HTR-8/SVneo (cell line): ENCODE results near the gene FRMD8.
"Not testable (repeated sequence)": the region's sequence is repeated elsewhere in the genome, so short reads cannot be mapped to it uniquely, and the experiment has no call there.

Source experiments
- DNase-seq: peaks from one replicate; pipeline ENCODE4 v3.0.0; 2011; ENCODE audit warnings: low spot score, mixed read lengths; ENCODE audit not compliant: insufficient read length
- FAIRE-seq: peaks from 2 replicates; lab custom pipeline; 2011; peaks lifted over from hg19 to GRCh38; lab: Jason Lieb, UNC

The FRMD8 gene

GRCh38 chr11:65446446-65447277 lies 60.2 kb downstream of the FRMD8 start:
- FAIRE-seq, result no peak
- no peak for DNase-seq

DNA sequence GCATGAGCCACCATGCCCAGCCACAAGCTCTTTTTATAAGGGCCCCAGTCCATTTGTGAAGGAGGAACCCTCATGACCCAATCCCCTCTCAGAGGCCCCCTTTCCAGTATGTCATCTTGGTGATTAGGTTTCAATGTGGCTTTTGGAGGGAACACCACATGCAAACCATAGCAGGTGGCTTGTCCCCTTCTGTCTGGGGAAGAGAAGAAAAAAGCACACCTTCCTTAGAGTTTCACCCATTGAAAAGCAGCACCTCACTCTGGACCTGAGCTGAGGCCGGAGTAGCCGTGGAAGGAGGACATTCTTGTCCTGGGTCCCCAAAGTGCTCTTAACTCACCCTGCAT lies 61.6 kb downstream of the FRMD8 start:
- DNase-seq (no peak), FAIRE-seq (no peak)

- DNase-seq (no peak), FAIRE-seq (no peak)
Measured at GRCh38 chr11:65448418-65449105, 62.1 kb downstream of the FRMD8 start.

GRCh38 chr11:65451301-65451700 lies 64.9 kb downstream of the FRMD8 start:
- not testable (repeated sequence) for DNase-seq, FAIRE-seq

- not testable (repeated sequence) for DNase-seq, FAIRE-seq
Measured at GRCh38 chr11:65452259-65452658, 65.8 kb downstream of the FRMD8 start.

- FAIRE-seq (no peak), DNase-seq (no peak)
Measured at GRCh38 chr11:65452806-65453490, 66.5 kb downstream of the FRMD8 start.

DNA sequence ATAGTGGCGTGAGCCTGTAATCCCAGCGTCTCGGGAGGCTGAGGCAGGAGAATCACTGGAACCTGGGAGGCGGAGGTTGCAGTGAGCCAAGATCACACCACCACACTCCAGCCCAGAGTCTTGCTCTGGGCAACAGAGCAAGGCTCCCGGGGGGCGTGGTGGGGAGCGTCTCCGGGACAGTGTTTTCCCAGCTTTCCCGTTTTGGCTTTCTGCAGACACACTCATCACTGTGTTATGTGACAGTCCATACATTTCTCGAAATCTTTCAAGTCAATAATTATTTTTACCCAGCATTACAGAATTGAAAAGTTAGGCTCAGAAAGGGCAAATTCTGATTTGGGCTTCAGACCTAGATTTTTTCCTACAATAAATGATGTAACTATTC lies 67.9 kb downstream of the FRMD8 start:
- FAIRE-seq, result no peak
- no peak for DNase-seq

GRCh38 chr11:65454696-65455456 lies 68.4 kb downstream of the FRMD8 start:
- peak; percentile 98 for DNase-seq
- peak; percentile 42 for FAIRE-seq

GRCh38 chr11:65456418-65456817 lies 70.0 kb downstream of the FRMD8 start:
- no peak for DNase-seq
- FAIRE-seq, result no peak

GRCh38 chr11:65459552-65459951 lies 73.1 kb downstream of the FRMD8 start:
- no peak for FAIRE-seq
- no peak for DNase-seq
